Activated T-helper 2 cell treated with anti-CD3 and anti-CD28 coated beads, Interferon-gamma antibody, Interleukin-2, Interleukin-4, amounts not matched to agents 10 μg/mL and 5 μg/mL and 100 μg/mL, durations not matched to agents 14 hours and 24 hours and 36 hours (primary cell): ENCODE measurements around the gene CCDC24. TPM values are rescaled to one million over a fixed set of nuclear protein-coding genes. Genes with fewer than 3 reads are reported as not detected.

Experiments
- DNase-seq: peaks from one replicate; pipeline ENCODE4 v3.0.0; 2021; ENCODE audit warnings: low spot score
- H3K27ac Mint-ChIP-seq: one replicate; pipeline ENCODE4 v1.8.0; 2021; ENCODE audit warnings: mixed read lengths
- H3K27me3 Mint-ChIP-seq: one replicate; pipeline ENCODE4 v1.8.0; 2021; ENCODE audit warnings: low read depth, mixed read lengths
- H3K36me3 Mint-ChIP-seq: one replicate; pipeline ENCODE4 v1.8.0; 2021; ENCODE audit warnings: low read depth, mixed read lengths
- H3K4me1 Mint-ChIP-seq: one replicate; pipeline ENCODE4 v1.8.0; 2021; ENCODE audit warnings: low read depth, mixed read lengths
- H3K4me3 Mint-ChIP-seq: one replicate; pipeline ENCODE4 v1.8.0; 2021; ENCODE audit warnings: low read depth, mild to moderate bottlenecking, moderate library complexity, mixed read lengths
- H3K9me3 Mint-ChIP-seq: one replicate; pipeline ENCODE4 v1.8.0; 2021; ENCODE audit warnings: mixed read lengths
- intact Hi-C: fragments of 100-400 bp; cut with micrococcal nuclease; formaldehyde crosslinking; loops from one replicate; pipeline ENCODE4 v1.15.1; 2023
- total RNA-seq: library from RNA; stranded (reverse); gene quantifications from 2 replicates; pipeline ENCODE4 v1.2.3, GENCODE V29; 2022

CCDC24 gene
- total RNA-seq, result 2.1 and 2.3 TPM in 2 replicates

DNA sequence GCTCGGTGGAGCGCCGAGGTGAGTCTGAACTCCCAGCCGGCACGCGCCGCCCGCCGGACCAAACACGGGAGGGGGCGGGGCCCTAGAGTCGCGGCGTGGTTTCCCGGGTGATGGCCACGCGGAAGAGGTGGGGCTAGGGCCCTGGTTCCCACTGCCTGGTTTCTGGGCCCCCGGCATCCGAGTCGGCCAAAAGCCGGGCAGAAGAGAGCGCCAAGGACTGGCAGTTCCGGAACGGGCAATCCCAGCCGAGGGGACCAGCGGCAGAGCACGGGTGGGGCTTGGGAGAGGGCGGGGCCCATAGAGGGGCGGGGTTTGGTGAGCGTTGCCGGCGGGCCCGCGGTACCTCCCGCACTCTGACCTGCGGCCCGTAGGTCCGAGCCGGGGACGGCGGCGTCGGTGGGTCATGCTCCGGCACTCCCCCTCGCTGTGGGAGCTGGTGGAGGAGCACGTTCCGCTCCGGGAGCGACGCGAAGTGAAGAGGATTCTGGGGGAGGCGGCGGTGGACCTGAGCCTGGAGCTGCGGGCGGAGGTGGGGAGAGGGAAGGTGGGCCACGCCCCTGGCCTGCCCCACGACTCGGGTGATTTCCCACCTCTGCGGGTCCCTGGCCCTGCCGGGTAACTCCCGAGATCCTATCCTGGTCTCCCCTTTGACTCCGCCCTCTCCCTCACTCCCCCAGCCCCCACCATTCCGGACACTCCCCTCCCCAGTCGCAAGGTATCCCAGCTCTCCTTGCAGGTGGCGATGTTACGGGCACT, at the start of gene CCDC24:
Gene CCDC24, plus strand, starts transcription at position 124 of the 756 bp plus-strand sequence. Its CDS starts 280 bp downstream, at position 404.
- H3K27me3 Mint-ChIP-seq, result peaks cover 3% of the 10 kb centered on the region
- intact Hi-C loops, result loop anchor here (2.0 to 5.0 kb wide), 2 partner anchors 17 to 41 kb away; partner anchors contain the start of genes ATP6V0B and SLC6A9

DNA sequence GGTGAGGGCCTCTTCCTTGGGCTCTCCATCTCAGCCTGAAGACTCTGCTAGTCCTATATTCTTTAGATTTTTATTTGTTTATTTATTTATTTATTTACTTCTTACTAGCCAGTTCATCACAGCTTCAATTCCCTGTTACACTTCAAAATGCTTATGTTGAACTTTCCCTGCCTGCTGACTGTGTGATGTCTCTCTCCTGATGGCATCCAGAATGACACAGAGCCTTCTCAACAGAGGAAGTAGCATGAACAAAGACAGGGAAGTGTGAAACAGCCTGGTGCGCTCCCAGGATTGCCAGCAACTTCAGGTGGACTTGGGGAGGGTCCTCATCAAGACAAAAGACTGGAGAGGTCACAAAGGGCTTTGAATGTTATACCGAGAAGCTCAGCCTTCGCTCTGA, 49.0 kb upstream of the CCDC24 start:
- H3K27me3 Mint-ChIP-seq, result no peaks in the 10 kb centered on the region
- peaks cover 25% of the 10 kb centered on the region for H3K36me3 Mint-ChIP-seq
- H3K27ac Mint-ChIP-seq, result no peak overlapping the region
- intact Hi-C loops, result loop anchor here (5.0 to 10.0 kb wide), 2 partner anchors 92 to 420 kb away; partner anchors contain the start of gene SLC6A9
- H3K4me1 Mint-ChIP-seq, result peaks cover 9% of the 10 kb centered on the region
- H3K4me3 Mint-ChIP-seq, result no peak overlapping the region
- no peak for DNase-seq
- H3K9me3 Mint-ChIP-seq, result no peaks in the 10 kb centered on the region

More for the DNA sequence above, at the start of gene CCDC24:
- H3K9me3 Mint-ChIP-seq, result no peaks in the 10 kb centered on the region
- no peaks in the 10 kb centered on the region for H3K36me3 Mint-ChIP-seq
- H3K27ac Mint-ChIP-seq, result peak within 1 kb of the TSS; percentile 22
- H3K4me3 Mint-ChIP-seq, result peak within 1 kb of the TSS; percentile 92
- peaks cover 8% of the 10 kb centered on the region for H3K4me1 Mint-ChIP-seq
- DNase-seq, result peak; percentile 71

GRCh38 chr1:43944860-43945259, 46.5 kb upstream of the CCDC24 start:
- H3K36me3 Mint-ChIP-seq, result peaks cover 26% of the 10 kb centered on the region
- H3K9me3 Mint-ChIP-seq, result no peaks in the 10 kb centered on the region
- peak overlapping the region; percentile 78 for H3K27ac Mint-ChIP-seq
- peaks cover 24% of the 10 kb centered on the region for H3K4me1 Mint-ChIP-seq
- peak overlapping the region; percentile 96 for H3K4me3 Mint-ChIP-seq
- intact Hi-C loops, result loop anchor here (5.0 to 10.0 kb wide), 4 partner anchors 90 to 423 kb away; partner anchors contain the start of genes KDM4A, SLC6A9 and ST3GAL3
- no peak for DNase-seq
- no peaks in the 10 kb centered on the region for H3K27me3 Mint-ChIP-seq

DNA sequence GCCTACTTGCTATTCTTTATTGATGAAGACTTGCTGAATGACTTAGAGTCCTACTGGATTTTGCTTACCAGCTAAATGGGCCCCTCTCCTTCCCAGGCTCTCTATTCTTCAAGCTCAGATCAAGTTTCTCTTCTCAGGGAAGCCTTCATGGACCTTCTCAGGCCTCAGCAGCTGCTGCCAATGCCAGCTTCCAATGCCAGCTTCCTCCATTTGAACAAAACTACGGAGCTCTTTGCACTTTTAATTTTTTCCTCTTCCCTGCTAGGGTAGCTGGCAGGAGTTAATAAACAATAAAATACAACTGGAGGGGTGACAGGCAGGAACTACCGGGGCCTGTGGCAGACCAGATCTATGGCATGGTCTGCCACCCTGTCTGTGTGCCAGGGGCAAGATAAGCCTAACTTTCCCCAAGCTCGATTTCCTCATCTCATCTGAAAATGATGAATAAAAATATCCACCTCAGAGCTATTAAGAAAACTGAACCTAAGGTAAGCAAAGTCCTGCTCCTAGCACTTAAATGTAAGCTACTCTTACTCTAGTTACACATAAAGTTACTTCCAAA, 45.6 kb upstream of the CCDC24 start:
- intact Hi-C loops, result loop anchor here (1.0 to 10.0 kb wide), 5 partner anchors 24 to 293 kb away; partner anchors contain the start of genes ATP6V0B, KDM4A, SLC6A9 and ST3GAL3
- H3K36me3 Mint-ChIP-seq, result peaks cover 29% of the 10 kb centered on the region
- H3K9me3 Mint-ChIP-seq, result no peaks in the 10 kb centered on the region
- H3K27me3 Mint-ChIP-seq, result no peaks in the 10 kb centered on the region
- peaks cover 30% of the 10 kb centered on the region for H3K4me1 Mint-ChIP-seq
- no peak for DNase-seq
- peak overlapping the region; percentile 96 for H3K4me3 Mint-ChIP-seq
- H3K27ac Mint-ChIP-seq, result peak overlapping the region; percentile 94

GRCh38 chr1:43946236-43947060, 45.0 kb upstream of the CCDC24 start, which contains the start of gene IPO13:
TSS of gene IPO13 (plus strand) at chr1:43946950. CDS start at chr1:43947601, 651 bp downstream.
- peak; percentile 95 for DNase-seq
- Mint-ChIP-seq H3K27ac (peak within 1 kb of the TSS; percentile 94), H3K4me3 (peak within 1 kb of the TSS; percentile 96), H3K36me3 (peaks cover 29% of the 10 kb centered on the region), H3K27me3 (no peaks in the 10 kb centered on the region), H3K9me3 (no peaks in the 10 kb centered on the region), H3K4me1 (peaks cover 30% of the 10 kb centered on the region)
- intact Hi-C loops, result loop anchor here (1.0 to 10.0 kb wide), 5 partner anchors 23 to 294 kb away; partner anchors contain the start of genes ATP6V0B, KDM4A, SLC6A9 and ST3GAL3

- peaks cover 30% of the 10 kb centered on the region for H3K4me1 Mint-ChIP-seq
These were observed 44.1 kb upstream of the CCDC24 start for GRCh38 chr1:43947061-43947873.

DNA sequence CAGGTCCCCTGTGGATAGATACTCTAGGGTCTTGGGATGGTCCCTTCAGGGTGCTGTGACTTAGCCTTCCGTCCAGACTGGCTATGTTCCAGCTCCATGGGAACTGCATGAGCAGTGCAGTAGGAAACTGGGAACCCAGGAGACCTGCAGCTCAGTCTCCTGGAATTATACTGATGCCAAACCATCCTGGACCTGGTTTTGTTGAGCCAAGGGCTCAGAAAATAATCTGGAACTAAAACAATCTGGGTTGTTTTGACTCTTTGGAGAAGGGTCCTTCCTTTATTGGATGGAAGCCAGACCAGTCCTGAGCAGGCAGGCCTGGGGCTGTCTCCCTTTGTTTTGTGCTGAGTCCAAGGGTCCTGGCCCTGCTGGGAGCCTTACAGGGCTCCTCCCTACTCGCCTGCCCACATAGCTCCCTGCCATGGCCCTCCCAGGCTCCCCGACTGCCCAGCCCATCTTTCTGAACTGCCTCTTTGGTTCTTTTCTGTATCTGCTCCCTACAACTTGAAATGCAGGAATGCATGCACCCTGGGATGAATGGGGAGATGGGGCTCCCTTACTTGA, 43.4 kb upstream of the CCDC24 start:
- Mint-ChIP-seq H3K4me1 (peaks cover 30% of the 10 kb centered on the region), H3K9me3 (no peaks in the 10 kb centered on the region), H3K4me3 (peak overlapping the region; percentile 96), H3K27me3 (no peaks in the 10 kb centered on the region), H3K36me3 (peaks cover 26% of the 10 kb centered on the region), H3K27ac (peak overlapping the region; percentile 29)
- DNase-seq, result no peak
- intact Hi-C loops, result loop anchor here (5.0 to 10.0 kb wide), 3 partner anchors 87 to 296 kb away; partner anchors contain the start of genes KDM4A, SLC6A9 and ST3GAL3

More at GRCh38 chr1:43947061-43947873, 44.1 kb upstream of the CCDC24 start:
- no peak for DNase-seq
- H3K4me3 Mint-ChIP-seq, result peak overlapping the region; percentile 96
- H3K36me3 Mint-ChIP-seq, result peaks cover 29% of the 10 kb centered on the region
- H3K27me3 Mint-ChIP-seq, result no peaks in the 10 kb centered on the region
- peak overlapping the region; percentile 94 for H3K27ac Mint-ChIP-seq
- intact Hi-C loops, result loop anchor here (5.0 to 10.0 kb wide), 3 partner anchors 88 to 295 kb away; partner anchors contain the start of genes KDM4A, SLC6A9 and ST3GAL3
- no peaks in the 10 kb centered on the region for H3K9me3 Mint-ChIP-seq

- no peaks in the 10 kb centered on the region for H3K27me3 Mint-ChIP-seq
- H3K4me1 Mint-ChIP-seq, result peaks cover 30% of the 10 kb centered on the region
- H3K4me3 Mint-ChIP-seq, result peak overlapping the region; percentile 23
- no peak overlapping the region for H3K27ac Mint-ChIP-seq
- no peaks in the 10 kb centered on the region for H3K9me3 Mint-ChIP-seq
- DNase-seq, result no peak
- peaks cover 18% of the 10 kb centered on the region for H3K36me3 Mint-ChIP-seq
- intact Hi-C loops, result loop anchor here (5.0 to 10.0 kb wide), 3 partner anchors 85 to 297 kb away; partner anchors contain the start of genes KDM4A, SLC6A9 and ST3GAL3
These were observed 41.7 kb upstream of the CCDC24 start for GRCh38 chr1:43949678-43950077.

DNA sequence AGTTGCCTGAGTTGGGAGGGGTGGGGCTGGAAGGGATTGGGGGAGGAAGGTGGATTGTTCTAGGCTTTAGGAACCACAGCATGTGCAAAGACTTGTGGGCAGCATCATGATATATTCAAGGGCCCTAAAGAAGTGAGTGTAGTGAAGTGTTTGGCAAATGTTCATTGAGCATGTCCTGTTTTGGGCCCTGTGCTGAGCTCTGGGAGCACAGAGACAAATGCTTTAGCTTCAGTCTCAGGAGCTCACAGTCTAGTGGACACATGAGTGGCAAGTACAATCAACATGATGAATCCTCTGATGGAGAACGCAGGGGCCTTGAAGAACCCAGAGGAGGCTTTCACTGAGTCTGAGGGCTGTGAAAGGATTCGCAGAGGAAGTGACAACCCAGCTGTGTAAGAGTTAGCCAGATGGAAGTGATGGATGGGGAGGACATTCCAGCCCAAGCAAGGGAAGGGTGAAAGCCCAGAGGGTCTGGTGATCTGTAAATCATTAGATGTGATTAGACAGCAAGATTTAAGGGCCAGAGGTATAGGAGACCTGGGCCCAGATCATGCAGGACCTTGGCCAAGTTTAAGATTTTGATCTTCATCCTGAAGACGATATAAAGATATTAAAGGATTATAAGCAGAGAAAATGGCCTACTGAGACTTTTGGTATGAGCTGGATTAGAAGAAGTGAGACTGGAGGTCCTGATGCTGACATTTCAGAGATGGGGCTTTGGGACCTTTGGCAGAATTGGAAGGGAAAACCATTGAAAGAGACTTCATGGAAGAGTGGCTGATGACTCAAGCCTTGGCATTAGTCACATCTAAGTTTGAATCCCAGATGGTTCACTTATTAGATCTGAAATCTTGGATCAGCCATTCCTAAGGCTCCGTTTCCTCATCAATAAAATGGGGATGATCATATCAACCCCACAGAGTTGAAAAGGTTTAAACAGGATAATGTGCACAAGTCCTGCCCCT, 40.1 kb upstream of the CCDC24 start:
- no peak overlapping the region for H3K4me3 Mint-ChIP-seq
- intact Hi-C loops, result no loop called here
- DNase-seq, result no peak
- peaks cover 22% of the 10 kb centered on the region for H3K4me1 Mint-ChIP-seq
- peaks cover 12% of the 10 kb centered on the region for H3K36me3 Mint-ChIP-seq
- no peaks in the 10 kb centered on the region for H3K27me3 Mint-ChIP-seq
- no peaks in the 10 kb centered on the region for H3K9me3 Mint-ChIP-seq
- H3K27ac Mint-ChIP-seq, result no peak overlapping the region

GRCh38 chr1:43952731-43953346, 38.6 kb upstream of the CCDC24 start:
- no peaks in the 10 kb centered on the region for H3K27me3 Mint-ChIP-seq
- DNase-seq, result no peak
- peaks cover 20% of the 10 kb centered on the region for H3K4me1 Mint-ChIP-seq
- peaks cover 11% of the 10 kb centered on the region for H3K36me3 Mint-ChIP-seq
- no peak overlapping the region for H3K27ac Mint-ChIP-seq
- intact Hi-C loops, result no loop called here
- no peaks in the 10 kb centered on the region for H3K9me3 Mint-ChIP-seq
- H3K4me3 Mint-ChIP-seq, result no peak overlapping the region
